ENCODE measurements around the gene C1QL4. TPM values are rescaled to one million over a fixed set of nuclear protein-coding genes. Genes with fewer than 3 reads are reported as not detected.
"Not testable (repeated sequence)": the region's sequence is repeated elsewhere in the genome, so short reads cannot be mapped to it uniquely, and the experiment has no call there.

Gene C1QL4
- total and polyA plus RNA-seq, 12 donors: not detected

DNA sequence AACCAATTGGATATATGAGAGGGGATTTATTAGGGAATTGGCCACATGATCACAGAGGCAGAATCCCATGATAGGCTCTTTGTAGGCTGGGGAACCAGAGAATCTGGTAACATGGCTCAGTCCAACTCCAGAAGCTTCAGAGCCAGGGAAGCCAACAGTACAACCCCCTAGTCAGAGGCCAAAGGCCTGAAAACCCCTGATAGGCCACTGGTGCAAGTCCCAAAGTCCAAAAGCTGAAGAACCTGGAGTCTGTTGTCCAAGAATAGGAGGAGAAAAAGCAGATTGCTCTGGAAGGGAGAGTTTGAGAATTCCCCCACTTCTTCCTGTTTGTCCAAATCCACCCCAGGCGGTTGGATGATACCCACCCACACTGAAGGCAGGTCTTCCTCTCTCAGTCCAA lies 22.2 kb downstream of the C1QL4 start:
- Histone ChIP-seq H3K4me3 (no peak overlapping the region), H3K36me3 (no peaks in the 10 kb centered on the region), H3K27me3 (peaks cover 0 to 5% (median 3%) of the 10 kb centered on the region in 7 donors), H3K4me1 (no peaks in the 10 kb centered on the region), H3K9me3 (no peaks in the 10 kb centered on the region), H3K27ac (no peak overlapping the region)
- ATAC-seq (no peak), DNase-seq (no peak)
- TF ChIP-seq CTCF (IDR thresholded peaks at IDR 0.05): no peak
- 85 to 87% methylated on average over 1 of the region's 1 CpG for WGBS, 2 donors
- intact Hi-C loops (cut with DNase I): no loop called here

GRCh38 chr12:49310451-49311000 lies 26.5 kb downstream of the C1QL4 start:
- intact Hi-C loops (cut with DNase I); DNase-seq; H3K9me3 ChIP-seq; ATAC-seq; H3K4me3 ChIP-seq; H3K27ac ChIP-seq; H3K4me1 ChIP-seq; H3K36me3 ChIP-seq: not testable (repeated sequence)
- H3K27me3 ChIP-seq: peaks cover 0 to 43% (median 12%) of the 10 kb centered on the region in 7 donors
- WGBS, 2 donors: 63 to 71% methylated on average over 2 of the region's 3 CpGs

GRCh38 chr12:49309386-49309785 lies 27.6 kb downstream of the C1QL4 start:
- H3K27me3 ChIP-seq: peaks cover 0 to 43% (median 12%) of the 10 kb centered on the region in 7 donors
- ATAC-seq: no peak
- H3K4me1 ChIP-seq: no peaks in the 10 kb centered on the region
- no peak overlapping the region for H3K4me3 ChIP-seq
- intact Hi-C loops (cut with DNase I): no loop called here
- H3K36me3 ChIP-seq: no peaks in the 10 kb centered on the region
- no peak for TF ChIP-seq CTCF (IDR thresholded peaks at IDR 0.05)
- 82 to 93% methylated on average over 7 of the region's 7 CpGs for WGBS, 2 donors
- H3K27ac ChIP-seq: no peak overlapping the region
- no peaks in the 10 kb centered on the region for H3K9me3 ChIP-seq
- DNase-seq: no peak

DNA sequence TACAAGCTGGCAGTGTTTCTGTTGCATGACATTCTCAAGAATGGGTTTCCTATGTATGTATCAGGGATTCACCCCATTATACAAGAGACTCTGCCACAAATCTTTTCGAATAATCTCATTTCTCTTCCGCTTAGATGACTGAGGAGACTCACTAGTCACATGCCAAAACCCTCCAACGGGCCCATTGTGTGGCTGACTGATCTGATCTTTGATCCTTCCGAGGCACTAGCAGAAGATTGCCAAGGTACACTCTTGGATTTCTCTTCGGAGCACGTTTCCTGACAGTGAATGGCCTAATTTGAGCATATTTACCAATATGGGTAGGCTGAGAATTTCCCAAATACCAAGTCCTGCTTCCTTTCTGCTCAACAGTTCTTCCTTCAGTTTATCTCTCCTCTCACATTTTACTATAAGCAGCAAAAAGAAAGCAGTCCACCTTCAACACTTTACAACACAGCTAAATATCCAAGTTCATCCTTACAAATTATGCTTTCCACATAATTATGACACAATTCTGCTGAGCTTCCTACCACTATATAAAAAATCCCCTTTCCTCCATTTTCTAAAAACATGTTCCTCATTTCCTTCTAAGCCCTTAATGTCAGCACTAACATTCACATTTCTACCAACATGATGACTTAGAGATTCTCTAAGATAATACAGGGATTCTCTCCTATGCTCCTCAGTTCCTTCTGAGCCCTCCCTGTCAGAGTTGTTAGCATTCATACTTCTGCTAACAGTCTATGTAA lies 31.1 kb downstream of the C1QL4 start:
- H3K27me3 ChIP-seq: peaks cover 0 to 67% (median 37%) of the 10 kb centered on the region in 7 donors
- WGBS, 2 donors: 73 to 79% methylated on average over 6 of the region's 6 CpGs

More for the DNA sequence above, 31.1 kb downstream of the C1QL4 start:
- Histone ChIP-seq H3K4me3 (no peak overlapping the region), H3K27ac (no peak overlapping the region), H3K36me3 (no peaks in the 10 kb centered on the region), H3K4me1 (no peaks in the 10 kb centered on the region), H3K9me3 (no peaks in the 10 kb centered on the region)
- intact Hi-C loops (cut with DNase I): no loop called here
- no peak for TF ChIP-seq CTCF (IDR thresholded peaks at IDR 0.05)
- no peak for ATAC-seq
- no peak for DNase-seq

All from heart right ventricle (tissue), 16 donors.